Caco-2 (cell line): ENCODE results near the gene REPS2. TPM values are rescaled to one million over a fixed set of nuclear protein-coding genes. Genes with fewer than 3 reads are reported as not detected.

Source experiments
- BruUV-seq: library from RNA; stranded (reverse); fragments of 400-500 nt; replicated peaks from 2 replicates; lab custom pipeline; 2021; lab: Mats Ljungman, UMichigan
- CTCF ChIA-PET: fragments of 300-600 bp; sonication (Branson Sonifier 250); formaldehyde crosslinking; loops from one replicate; lab custom pipeline; 2022; ENCODE audit warnings: antibody characterized with exemption; lab: Charles Lee
- POLR2A ChIA-PET: fragments of 300-600 bp; sonication (Branson Sonifier 250); formaldehyde crosslinking; loops from one replicate; lab custom pipeline; 2022; ENCODE audit warnings: antibody characterized with exemption; lab: Charles Lee
- DNase-seq, 2 experiments: peaks; one replicate each; pipeline versions ENCODE4 v3.0.0 to v3.0.0-alpha.2; 2020 to 2022
- H3K27me3 ChIP-seq: replicated peaks from 2 replicates; pipeline ENCODE4 v1.6.0; 2011; ENCODE audit warnings: low read length; ENCODE audit not compliant: control insufficient read depth, insufficient read depth
- H3K36me3 ChIP-seq: 2 replicates; pipeline ENCODE4 v1.5.1; 2011; ENCODE audit warnings: low read length; ENCODE audit not compliant: control insufficient read depth, insufficient read depth
- H3K4me1 ChIP-seq: fragments of 250-450 bp; sonication (Bioruptor Pico); 2 replicates; pipeline ENCODE4 v1.5.1; 2020; ENCODE audit warnings: mild to moderate bottlenecking
- H3K4me3 ChIP-seq: 2 replicates; pipeline ENCODE4 v1.5.1; 2011; ENCODE audit warnings: low read depth, mild to moderate bottlenecking, control low read depth, low read length
- H3K9me3 ChIP-seq: fragments of 250-450 bp; sonication (Bioruptor Pico); 2 replicates; pipeline ENCODE4 v1.5.1; 2020; ENCODE audit warnings: mild to moderate bottlenecking, moderate library complexity
- H3K27ac Mint-ChIP-seq: one replicate; pipeline ENCODE4 v1.8.0; 2022; ENCODE audit warnings: mixed read lengths; ENCODE audit not compliant: unreplicated experiment
- H3K27me3 Mint-ChIP-seq: one replicate; pipeline ENCODE4 v1.8.0; 2022; ENCODE audit warnings: mixed read lengths; ENCODE audit not compliant: insufficient read depth, unreplicated experiment
- H3K36me3 Mint-ChIP-seq: one replicate; pipeline ENCODE4 v1.8.0; 2022; ENCODE audit warnings: mild to moderate bottlenecking, mixed read lengths; ENCODE audit not compliant: insufficient read depth, unreplicated experiment
- H3K4me1 Mint-ChIP-seq: one replicate; pipeline ENCODE4 v1.8.0; 2022; ENCODE audit warnings: low read depth, mixed read lengths; ENCODE audit not compliant: unreplicated experiment
- H3K4me3 Mint-ChIP-seq: one replicate; pipeline ENCODE4 v1.8.0; 2022; ENCODE audit warnings: mild to moderate bottlenecking, moderate library complexity, mixed read lengths; ENCODE audit not compliant: unreplicated experiment
- H3K9me3 Mint-ChIP-seq: one replicate; pipeline ENCODE4 v1.8.0; 2022; ENCODE audit warnings: mixed read lengths; ENCODE audit not compliant: unreplicated experiment
- CTCF ChIP-seq, 2 experiments: fragments of 200-600 bp in 1 of 2; IDR thresholded peaks; 1 replicate in 1 of 2; 2 replicates in 1 of 2; pipeline versions ENCODE4 v1.5.1 to v1.8.0; 2011 to 2022; ENCODE audit warnings: antibody characterized with exemption in 1 of 2, control low read depth in 1 of 2, inconsistent platforms in 1 of 2, low read depth in 1 of 2, low read length in 1 of 2, mild to moderate bottlenecking in 1 of 2, moderate library complexity in 1 of 2; ENCODE audit not compliant: insufficient read depth in 1 of 2, severe bottlenecking in 1 of 2, unreplicated experiment in 1 of 2
- intact Hi-C: fragments of 100-400 bp; cut with micrococcal nuclease; formaldehyde crosslinking; loops from one replicate; pipeline ENCODE4 v1.10.0; 2022; ENCODE audit not compliant: unreplicated experiment
- total RNA-seq: library from RNA; stranded (reverse); gene quantifications from 2 replicates; pipeline ENCODE4 v1.2.3, GENCODE V29; 2022

REPS2 gene
- total RNA-seq, 1 experiment from 2014 or later: 0.86 TPM

GRCh38 chrX:16981980-16982379 lies 35.5 kb downstream of the REPS2 start:
- no peaks in the 10 kb centered on the region for H3K27me3 Mint-ChIP-seq
- H3K4me1 Mint-ChIP-seq: no peaks in the 10 kb centered on the region
- Histone ChIP-seq H3K4me3 (no peak overlapping the region), H3K36me3 (no peaks in the 10 kb centered on the region), H3K4me1 (no peaks in the 10 kb centered on the region), H3K27me3 (no peaks in the 10 kb centered on the region), H3K9me3 (no peaks in the 10 kb centered on the region)
- BruUV-seq: no TSS peak
- H3K36me3 Mint-ChIP-seq: no peaks in the 10 kb centered on the region
- ChIA-PET CTCF (no interaction called here), POLR2A (no interaction called here)
- TF ChIP-seq CTCF (IDR thresholded peaks at IDR 0.05; ENCODE audit: insufficient read depth in 1 of 2, low read depth in 1 of 2, low read length in 1 of 2, severe bottlenecking in 1 of 2, unreplicated experiment in 1 of 2): no peak
- no peak overlapping the region for H3K4me3 Mint-ChIP-seq
- no peak for DNase-seq
- no peaks in the 10 kb centered on the region for H3K9me3 Mint-ChIP-seq
- intact Hi-C loops: no loop called here
- no peak overlapping the region for H3K27ac Mint-ChIP-seq

GRCh38 chrX:16983051-16983450 lies 36.6 kb downstream of the REPS2 start:
- no peaks in the 10 kb centered on the region for H3K36me3 ChIP-seq
- Mint-ChIP-seq H3K9me3 (no peaks in the 10 kb centered on the region), H3K4me3 (no peak overlapping the region), H3K27me3 (no peaks in the 10 kb centered on the region), H3K4me1 (no peaks in the 10 kb centered on the region), H3K27ac (no peak overlapping the region), H3K36me3 (no peaks in the 10 kb centered on the region)
- no peaks in the 10 kb centered on the region for H3K4me1 ChIP-seq
- no peak for DNase-seq
- no peaks in the 10 kb centered on the region for H3K27me3 ChIP-seq
- POLR2A ChIA-PET: no interaction called here
- CTCF ChIA-PET: no interaction called here
- H3K4me3 ChIP-seq: no peak overlapping the region
- BruUV-seq: no TSS peak
- no peak for TF ChIP-seq CTCF (IDR thresholded peaks at IDR 0.05; ENCODE audit: insufficient read depth in 1 of 2, low read depth in 1 of 2, low read length in 1 of 2, severe bottlenecking in 1 of 2, unreplicated experiment in 1 of 2)
- intact Hi-C loops: no loop called here
- no peaks in the 10 kb centered on the region for H3K9me3 ChIP-seq

- BruUV-seq: no TSS peak
Measured at GRCh38 chrX:16985286-16985685, 38.8 kb downstream of the REPS2 start.

More at GRCh38 chrX:16985286-16985685, 38.8 kb downstream of the REPS2 start:
- Mint-ChIP-seq H3K27ac (no peak overlapping the region), H3K27me3 (no peaks in the 10 kb centered on the region), H3K4me3 (no peak overlapping the region), H3K9me3 (no peaks in the 10 kb centered on the region), H3K36me3 (no peaks in the 10 kb centered on the region), H3K4me1 (no peaks in the 10 kb centered on the region)
- H3K36me3 ChIP-seq: no peaks in the 10 kb centered on the region
- no peaks in the 10 kb centered on the region for H3K9me3 ChIP-seq
- intact Hi-C loops: no loop called here
- no peak for TF ChIP-seq CTCF (IDR thresholded peaks at IDR 0.05; ENCODE audit: insufficient read depth in 1 of 2, low read depth in 1 of 2, low read length in 1 of 2, severe bottlenecking in 1 of 2, unreplicated experiment in 1 of 2)
- no peak for DNase-seq
- CTCF ChIA-PET: no interaction called here
- H3K4me3 ChIP-seq: no peak overlapping the region
- H3K4me1 ChIP-seq: no peaks in the 10 kb centered on the region
- no peaks in the 10 kb centered on the region for H3K27me3 ChIP-seq
- POLR2A ChIA-PET: no interaction called here
